Peyer's patch (tissue), 4 donors: ENCODE data around the gene RERE. TPM values are rescaled to one million over a fixed set of nuclear protein-coding genes. Genes with fewer than 3 reads are reported as not detected.

ENCODE experiments used
- DNase-seq, 3 donors: peaks; one replicate each; pipeline ENCODE4 v3.0.0-alpha.2; 2017 to 2019
- H3K27ac ChIP-seq, 4 donors: fragments of 200-600 bp; sonication (generic); one replicate each; pipeline ENCODE4 v1.5.1; 2016 to 2019
- H3K27me3 ChIP-seq, 2 donors: fragments of 200-600 bp; sonication (generic); one replicate each; pipeline ENCODE4 v1.5.1; 2019
- H3K36me3 ChIP-seq, 3 donors: fragments of 200-600 bp; sonication (generic); one replicate each; pipeline ENCODE4 v1.5.1; 2016 to 2019
- H3K4me1 ChIP-seq, 4 donors: fragments of 200-600 bp; sonication (generic); one replicate each; pipeline ENCODE4 v1.5.1; 2016 to 2019
- H3K4me3 ChIP-seq, 4 donors: fragments of 200-600 bp; sonication (generic); 1 replicate in 3 of 4; 2 replicates in 1 of 4; pipeline ENCODE4 v1.5.1; 2016 to 2019; ENCODE audit warnings: mild to moderate bottlenecking in 1 of 4
- H3K9me3 ChIP-seq, 4 donors: fragments of 200-600 bp; sonication (generic); one replicate each; pipeline ENCODE4 v1.5.1; 2016 to 2019; ENCODE audit warnings: mild to moderate bottlenecking in 1 of 4
- CTCF ChIP-seq, 6 experiments: fragments of 450-650 bp in 4 of 6; fragments of 200-600 bp in 2 of 6; sonication (generic) in 1 of 6; IDR thresholded peaks; one replicate each; pipeline ENCODE4 v1.5.1; 2017 to 2019; ENCODE audit warnings: antibody characterized with exemption in 6 of 6, mild to moderate bottlenecking in 3 of 6, moderate library complexity in 1 of 6
- POLR2A ChIP-seq, 2 donors: fragments of 450-650 bp; IDR thresholded peaks; one replicate each; pipeline ENCODE4 v1.5.1; 2017; ENCODE audit warnings: antibody characterized with exemption in 2 of 2, mild to moderate bottlenecking in 2 of 2, moderate library complexity in 2 of 2
- total RNA-seq, 4 donors: library from RNA; depleted of rRNA; stranded (reverse); fragments of >200 nt; gene quantifications; one replicate each; pipeline ENCODE4 v1.1.0, GENCODE V29; 2016

Gene RERE
- total RNA-seq, 4 donors from 2014 or later: 98.5 to 528 (median 110) TPM

DNA sequence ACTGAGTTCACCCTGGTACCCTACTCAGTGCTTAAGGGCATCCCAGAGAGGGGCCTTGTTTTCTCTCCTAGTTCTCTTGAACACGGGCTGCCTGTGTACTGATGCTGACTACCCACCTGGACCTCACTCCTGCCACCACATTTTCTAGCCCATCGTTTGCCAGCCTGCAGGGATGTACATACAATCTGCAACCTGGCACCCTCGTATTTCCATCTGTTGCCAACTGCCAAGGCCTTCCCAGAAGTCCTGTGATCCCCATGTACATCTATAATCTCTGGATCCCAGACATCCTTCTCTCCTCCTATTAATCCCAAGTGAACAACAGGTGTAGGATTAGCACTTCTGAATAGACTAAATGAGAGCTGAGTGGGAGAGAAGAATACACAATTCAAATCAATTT is 287.5 kb downstream of the RERE start:
- H3K27me3 ChIP-seq: no peaks in the 10 kb centered on the region
- DNase-seq: no peak
- no peaks in the 10 kb centered on the region for H3K9me3 ChIP-seq
- no peaks in the 10 kb centered on the region for H3K36me3 ChIP-seq
- peaks cover 0 to 13% (median 0%) of the 10 kb centered on the region in 4 donors for H3K4me1 ChIP-seq
- no peak overlapping the region for H3K27ac ChIP-seq
- TF ChIP-seq POLR2A (IDR thresholded peaks at IDR 0.05) (no peak), CTCF (IDR thresholded peaks at IDR 0.05) (no peak)
- no peak overlapping the region for H3K4me3 ChIP-seq

DNA sequence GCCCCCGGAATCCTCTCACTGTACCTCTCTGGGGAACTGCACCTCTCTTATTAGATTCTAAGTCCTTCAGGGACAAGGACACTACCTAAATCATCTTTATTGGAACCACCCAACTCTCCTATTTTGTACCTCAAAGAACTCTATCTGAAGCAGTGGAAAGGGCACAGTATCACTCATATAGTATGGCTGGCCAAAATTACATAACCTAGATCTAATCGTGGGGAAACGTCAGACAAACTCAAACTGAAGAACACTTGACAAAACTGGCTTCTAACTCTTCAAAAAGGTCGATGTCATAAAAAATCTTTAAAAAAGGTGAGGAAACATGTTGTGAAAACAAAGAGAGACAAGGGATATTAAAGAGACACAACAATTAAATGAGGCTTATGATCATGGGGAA is 289.5 kb downstream of the RERE start:
- Histone ChIP-seq H3K36me3 (no peaks in the 10 kb centered on the region), H3K4me3 (no peak overlapping the region), H3K4me1 (peaks cover 0 to 28% (median 4%) of the 10 kb centered on the region in 4 donors), H3K27ac (no peak overlapping the region), H3K27me3 (no peaks in the 10 kb centered on the region), H3K9me3 (no peaks in the 10 kb centered on the region)
- TF ChIP-seq POLR2A (IDR thresholded peaks at IDR 0.05) (no peak), CTCF (IDR thresholded peaks at IDR 0.05) (no peak)
- no peak for DNase-seq

- no peaks in the 10 kb centered on the region for H3K27me3 ChIP-seq
- no peaks in the 10 kb centered on the region for H3K9me3 ChIP-seq
- H3K36me3 ChIP-seq: no peaks in the 10 kb centered on the region
- peak; percentile 64 to 89 (median 79) for DNase-seq
- peak overlapping the region; percentile 34 to 53 (median 44) for H3K4me3 ChIP-seq
- TF ChIP-seq CTCF (IDR thresholded peaks at IDR 0.05): no peak
- TF ChIP-seq POLR2A (IDR thresholded peaks at IDR 0.05): no peak
- peak overlapping the region; percentile 78 to 88 (median 80) for H3K27ac ChIP-seq
- peaks cover 0 to 28% (median 4%) of the 10 kb centered on the region in 4 donors for H3K4me1 ChIP-seq
These were observed 291.7 kb downstream of the RERE start for GRCh38 chr1:8525558-8526275.

DNA sequence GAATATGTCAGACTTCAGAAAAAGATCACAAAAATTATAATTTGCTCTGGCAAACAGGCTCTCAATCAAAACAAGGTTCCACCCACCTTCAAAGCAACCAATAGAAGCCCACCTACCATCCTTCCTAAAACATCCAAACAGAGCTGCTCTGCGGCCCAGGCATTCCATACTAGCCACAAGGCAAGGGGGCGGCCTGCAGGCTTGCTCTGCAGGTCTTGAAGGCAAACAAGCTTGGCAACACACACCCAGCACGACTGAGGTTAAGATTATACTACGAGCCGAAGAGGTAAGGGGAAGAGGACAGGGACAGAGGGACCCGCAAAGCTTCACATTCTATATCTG is 292.3 kb downstream of the RERE start:
- H3K4me3 ChIP-seq: peak overlapping the region; percentile 34 to 53 (median 44)
- no peaks in the 10 kb centered on the region for H3K36me3 ChIP-seq
- no peaks in the 10 kb centered on the region for H3K9me3 ChIP-seq
- no peak for DNase-seq
- TF ChIP-seq CTCF (IDR thresholded peaks at IDR 0.05): no peak
- no peak for TF ChIP-seq POLR2A (IDR thresholded peaks at IDR 0.05)
- peaks cover 0 to 28% (median 4%) of the 10 kb centered on the region in 4 donors for H3K4me1 ChIP-seq
- H3K27ac ChIP-seq: peak overlapping the region; percentile 78 to 88 (median 80)
- no peaks in the 10 kb centered on the region for H3K27me3 ChIP-seq

DNA sequence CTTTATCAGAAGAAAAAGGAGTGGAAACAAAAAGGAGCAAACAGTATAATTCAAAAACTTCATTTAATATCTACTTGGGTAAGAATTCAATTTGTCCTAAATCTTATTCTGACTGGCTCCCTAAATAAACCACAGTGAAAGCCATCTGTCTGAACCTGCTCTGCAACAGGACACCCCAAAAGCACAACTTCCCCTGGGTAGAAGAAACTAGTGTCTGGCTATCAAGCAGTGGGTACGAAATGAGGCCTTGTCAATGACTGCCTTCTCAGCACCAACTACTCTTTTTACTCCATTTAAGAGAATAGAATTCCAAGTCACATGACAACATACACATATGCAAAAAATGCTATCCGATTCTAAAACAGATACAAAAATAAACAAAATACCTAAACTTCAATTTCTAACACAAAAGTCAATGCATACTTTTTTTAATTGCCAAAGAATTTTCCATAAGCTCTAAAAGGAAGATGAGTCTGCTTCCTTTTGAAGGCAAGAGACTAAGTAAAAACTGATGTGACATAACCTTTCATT is 292.7 kb downstream of the RERE start:
- peak overlapping the region in 2 of 4 donors; percentile 41 to 47 for H3K4me3 ChIP-seq
- peaks cover 0 to 28% (median 4%) of the 10 kb centered on the region in 4 donors for H3K4me1 ChIP-seq
- no peaks in the 10 kb centered on the region for H3K27me3 ChIP-seq
- no peak for DNase-seq
- no peaks in the 10 kb centered on the region for H3K36me3 ChIP-seq
- TF ChIP-seq CTCF (IDR thresholded peaks at IDR 0.05) (no peak), POLR2A (IDR thresholded peaks at IDR 0.05) (no peak)
- H3K27ac ChIP-seq: peak overlapping the region; percentile 78 to 88 (median 80)
- H3K9me3 ChIP-seq: no peaks in the 10 kb centered on the region
